Femur (tissue), 1 donor: Measurements from ENCODE around the gene ACAA2.
A peak's percentile ranks its signal among the peaks of the same experiment; 100 is the strongest.
"Not testable (repeated sequence)": the region's sequence is repeated elsewhere in the genome, so short reads cannot be mapped to it uniquely, and the experiment has no call there.

Source experiments
- DNase-seq: peaks from one replicate; pipeline ENCODE4 v3.0.0-alpha.2; 2017

ACAA2 gene

GRCh38 chr18:49808553-49809191 lies 4.7 kb downstream of the ACAA2 start:
- not testable (repeated sequence) for DNase-seq

GRCh38 chr18:49804096-49804495 lies 9.2 kb downstream of the ACAA2 start:
- no peak for DNase-seq

- no peak for DNase-seq
Measured at GRCh38 chr18:49802623-49803022, 10.7 kb downstream of the ACAA2 start.

DNA sequence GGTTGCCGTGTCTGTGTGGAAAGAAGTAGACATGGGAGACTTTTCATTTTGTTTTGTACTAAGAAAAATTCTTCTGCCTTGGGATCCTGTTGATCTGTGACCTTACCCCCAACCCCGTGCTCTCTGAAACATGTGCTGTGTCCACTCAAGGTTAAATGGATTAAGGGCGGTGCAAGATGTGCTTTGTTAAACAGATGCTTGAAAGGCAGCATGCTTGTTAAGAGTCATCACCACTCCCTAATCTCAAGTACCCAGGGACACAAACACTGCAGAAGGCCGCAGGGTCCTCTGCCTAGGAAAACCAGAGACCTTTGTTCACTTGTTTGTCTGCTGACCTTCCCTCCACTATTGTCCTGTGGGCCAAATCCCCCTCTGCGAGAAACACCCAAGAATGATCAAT lies 12.8 kb downstream of the ACAA2 start:
- not testable (repeated sequence) for DNase-seq

GRCh38 chr18:49799806-49800205 lies 13.5 kb downstream of the ACAA2 start:
- DNase-seq = not testable (repeated sequence)

DNA sequence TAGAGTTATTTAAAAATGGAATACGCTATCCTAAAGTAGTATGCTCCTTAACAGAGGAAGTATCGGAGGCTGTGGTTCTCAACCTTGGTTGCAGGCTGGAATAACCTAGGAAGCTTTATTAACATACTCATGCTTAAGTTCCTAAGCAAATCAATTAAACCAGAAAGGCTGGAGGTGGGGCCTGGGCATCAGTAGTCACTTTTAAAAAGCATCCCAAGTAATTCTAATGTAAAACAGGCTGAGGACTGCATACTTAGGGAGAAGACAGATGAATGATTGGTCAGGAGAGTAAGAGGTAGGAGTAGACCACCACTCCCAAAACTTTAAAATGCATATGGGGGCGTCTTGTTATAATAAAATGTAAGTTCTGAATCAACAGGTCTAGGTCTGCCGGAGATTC lies 15.3 kb downstream of the ACAA2 start:
- no peak for DNase-seq

GRCh38 chr18:49795612-49796552 lies 17.5 kb downstream of the ACAA2 start:
- DNase-seq = no peak

GRCh38 chr18:49794743-49795142 lies 18.6 kb downstream of the ACAA2 start:
- no peak for DNase-seq

GRCh38 chr18:49789560-49790134 lies 23.7 kb downstream of the ACAA2 start:
- DNase-seq = not testable (repeated sequence)

GRCh38 chr18:49788327-49788898 lies 24.9 kb downstream of the ACAA2 start:
- DNase-seq = no peak

DNA sequence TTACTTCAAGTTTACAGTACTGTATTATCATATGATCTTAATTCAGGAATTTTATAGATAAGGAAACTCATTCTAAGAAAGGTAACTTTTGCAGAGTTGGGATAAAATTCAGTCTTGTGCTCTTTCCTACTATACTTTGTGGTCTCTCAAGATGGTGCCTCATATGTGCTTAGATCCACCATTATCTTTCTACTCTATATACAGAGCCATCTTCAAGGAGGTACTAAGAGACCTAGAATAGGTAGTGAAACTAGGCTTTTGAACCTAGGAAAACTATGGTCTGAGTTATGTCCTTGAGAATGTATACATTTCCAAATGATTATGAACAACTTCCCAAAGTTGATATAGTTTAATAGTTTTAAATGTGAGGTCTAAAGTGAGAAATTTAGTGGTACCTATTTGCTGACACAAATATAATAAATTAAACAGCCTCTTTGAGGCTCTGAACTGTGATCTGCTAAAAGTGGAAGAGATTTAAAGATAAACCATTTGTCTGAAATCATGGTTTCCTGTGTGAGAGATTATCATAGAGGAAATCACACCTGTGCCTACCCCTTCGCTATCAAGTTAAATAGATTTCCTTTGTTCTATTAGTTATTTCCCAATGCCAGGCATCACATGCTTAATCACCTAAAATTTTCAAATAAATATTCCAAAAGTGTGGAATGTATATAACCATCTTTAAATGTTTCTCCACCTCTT lies 27.2 kb downstream of the ACAA2 start:
- no peak for DNase-seq

- no peak for DNase-seq
Measured at GRCh38 chr18:49784427-49785185, 28.7 kb downstream of the ACAA2 start.

DNA sequence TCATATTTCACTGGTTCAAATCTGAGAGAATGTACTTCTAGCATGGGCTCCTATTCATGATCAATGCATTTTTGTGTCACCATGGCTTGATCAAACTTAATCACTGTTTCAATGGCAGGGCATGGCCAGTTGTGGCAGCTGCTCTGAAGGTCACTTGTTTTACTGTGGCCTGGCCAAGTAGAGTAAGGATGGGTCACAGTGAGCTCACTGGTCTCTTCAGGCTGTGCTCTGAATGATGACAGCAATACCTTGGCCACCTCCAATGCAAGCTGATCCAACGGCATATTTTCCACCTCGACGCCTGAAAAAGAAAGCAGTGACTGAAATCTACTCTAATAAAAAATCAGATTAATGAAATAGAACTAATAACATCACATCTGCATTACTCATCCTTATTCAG lies 29.7 kb downstream of the ACAA2 start:
- DNase-seq = not testable (repeated sequence)

- DNase-seq = no peak
Measured at GRCh38 chr18:49778826-49779465, 34.4 kb downstream of the ACAA2 start.

GRCh38 chr18:49769047-49769728 lies 44.1 kb downstream of the ACAA2 start:
- DNase-seq = no peak

- peak; percentile 75 for DNase-seq
Measured at GRCh38 chr18:49768051-49768391, 45.3 kb downstream of the ACAA2 start.

DNA sequence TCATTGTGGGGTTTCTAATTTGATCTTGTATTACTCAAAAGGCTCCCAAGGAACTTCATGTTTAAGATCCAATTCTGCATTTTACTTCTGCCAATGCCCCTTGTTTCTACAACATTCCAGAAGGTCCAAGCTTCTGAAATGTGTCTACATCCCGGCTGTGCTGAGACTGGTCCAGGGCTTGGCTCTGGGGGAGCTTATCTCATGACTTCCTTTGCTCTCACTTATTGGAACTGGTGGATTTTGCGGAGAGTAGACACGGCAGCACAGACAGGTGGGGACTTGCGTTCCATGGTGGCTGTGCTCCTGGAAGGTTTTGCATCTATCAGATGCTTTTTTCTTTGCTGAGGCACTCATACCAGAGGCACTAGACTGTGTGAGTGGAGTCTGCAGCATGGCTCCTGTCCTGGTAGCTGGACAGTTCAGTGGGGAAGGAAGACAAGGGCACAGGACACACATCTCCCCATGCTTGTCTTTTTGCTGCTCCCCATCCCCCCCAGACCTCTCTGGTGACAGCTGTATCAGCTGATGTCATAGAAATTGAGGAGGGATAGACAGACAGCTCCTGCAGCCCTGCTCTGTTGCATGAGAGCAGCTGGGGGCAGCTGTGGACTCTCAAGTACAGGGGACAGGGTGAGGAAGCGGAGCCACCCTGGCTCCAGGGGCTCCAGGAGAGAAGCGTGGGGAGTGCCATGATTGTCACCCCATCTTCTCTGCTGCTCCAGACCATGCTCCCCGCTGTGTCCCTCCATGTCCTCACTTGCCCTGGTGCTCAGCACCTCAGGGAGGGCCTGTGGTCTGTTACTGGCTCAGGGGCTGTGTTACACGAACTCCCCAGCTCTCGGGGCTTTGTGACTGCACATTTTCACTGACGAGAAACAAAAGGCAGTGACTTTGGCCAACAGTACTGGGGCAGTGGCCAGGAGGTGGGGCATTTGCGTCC lies 46.0 kb downstream of the ACAA2 start:
- DNase-seq = no peak

DNA sequence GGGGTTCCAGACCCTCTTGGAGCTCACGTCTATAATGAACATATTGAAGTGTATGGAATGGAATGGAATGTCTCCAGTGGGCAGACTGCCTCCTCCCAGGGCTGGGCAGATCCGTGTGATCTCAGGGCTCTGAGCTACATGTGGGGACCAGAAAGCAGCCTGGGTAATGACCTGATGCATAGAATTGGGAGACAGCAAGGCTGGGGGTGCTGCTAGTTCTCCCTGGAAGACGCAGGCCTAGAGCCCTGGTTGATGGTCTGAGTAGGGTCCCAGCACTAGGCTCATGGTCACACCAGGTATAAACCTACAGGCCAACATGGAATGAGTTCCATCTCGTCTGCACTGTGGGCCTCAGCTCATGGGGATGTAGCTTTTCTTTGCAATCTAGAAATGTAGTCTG lies 46.7 kb downstream of the ACAA2 start:
- DNase-seq = no peak

DNA sequence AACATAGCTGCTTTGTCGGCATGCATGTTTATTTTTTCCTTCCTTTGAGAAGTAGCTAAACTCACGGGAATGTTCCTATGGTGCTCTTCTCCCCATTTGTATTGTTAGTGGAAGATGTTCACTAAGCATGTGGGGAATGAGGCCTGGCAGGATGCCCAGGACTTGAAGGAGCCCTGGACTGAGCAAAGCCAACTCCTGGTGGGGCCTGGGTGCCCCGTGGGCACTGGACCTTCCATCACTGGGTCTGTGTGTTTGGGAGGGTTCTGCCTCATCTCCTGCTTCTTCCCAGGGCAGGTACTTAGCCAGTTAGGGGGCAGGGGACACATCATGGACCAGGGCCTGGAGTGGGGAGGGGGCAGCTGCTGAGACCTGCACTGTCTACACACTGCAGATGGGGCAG lies 49.3 kb downstream of the ACAA2 start:
- DNase-seq = no peak

DNA sequence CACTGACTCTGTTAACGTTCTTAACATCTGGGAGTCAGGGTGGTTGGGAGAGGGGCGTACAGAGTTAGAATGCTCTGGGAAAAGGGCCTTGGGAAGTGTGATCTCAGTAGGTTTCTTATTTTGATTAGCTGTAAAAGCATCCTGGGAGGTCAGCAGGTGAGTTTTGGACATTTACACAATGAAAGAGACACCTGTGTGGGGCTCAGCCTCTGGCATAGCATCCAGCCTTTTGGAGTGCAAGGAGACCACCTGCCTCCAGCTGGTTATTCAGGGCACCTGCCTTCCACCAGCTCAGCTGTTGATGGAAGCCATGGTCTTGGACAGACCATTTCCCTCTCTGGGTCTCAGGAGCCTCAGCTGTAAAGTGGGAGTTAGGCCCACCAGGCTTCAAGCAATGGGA lies 49.7 kb downstream of the ACAA2 start:
- no peak for DNase-seq
